Subcutaneous abdominal adipose tissue (tissue), 5 donors: ENCODE measurements around the gene CASP14.

Source experiments
- H3K27ac ChIP-seq: one replicate; pipeline ENCODE4 v1.7.0; 2013; ENCODE audit warnings: low read depth, mild to moderate bottlenecking, inconsistent platforms, low read length, moderate library complexity
- H3K27me3 ChIP-seq, 5 donors: one replicate each; pipeline ENCODE4 v1.7.0; 2013; ENCODE audit warnings: low read length in 5 of 5, inconsistent platforms in 1 of 5; ENCODE audit not compliant: control insufficient read depth in 5 of 5, insufficient read depth in 4 of 5
- H3K36me3 ChIP-seq, 5 donors: one replicate each; pipeline ENCODE4 v1.7.0; 2013; ENCODE audit warnings: low read length in 5 of 5; ENCODE audit not compliant: control insufficient read depth in 5 of 5, insufficient read depth in 5 of 5
- H3K4me1 ChIP-seq, 5 donors: one replicate each; pipeline ENCODE4 v1.7.0; 2013; ENCODE audit warnings: low read length in 5 of 5, mild to moderate bottlenecking in 3 of 5, moderate library complexity in 1 of 5; ENCODE audit not compliant: control insufficient read depth in 5 of 5, insufficient read depth in 5 of 5
- H3K4me3 ChIP-seq, 5 donors: one replicate each; pipeline ENCODE4 v1.7.0; 2013; ENCODE audit warnings: low read length in 5 of 5, low read depth in 1 of 5
- H3K9ac ChIP-seq, 5 donors: one replicate each; pipeline ENCODE4 v1.7.0; 2013; ENCODE audit warnings: low read length in 5 of 5, mild to moderate bottlenecking in 4 of 5, moderate library complexity in 3 of 5
- H3K9me3 ChIP-seq, 5 donors: one replicate each; pipeline ENCODE4 v1.7.0; 2013; ENCODE audit warnings: low read length in 5 of 5; ENCODE audit not compliant: control insufficient read depth in 5 of 5
- donor health status: healthy.
- donor health status: healthy.
- donor health status: healthy.
- donor health status: healthy.
- donor health status: healthy.

Gene CASP14

GRCh38 chr19:15028490-15028889 lies 20.8 kb upstream of the CASP14 start:
- peaks cover 4 to 21% (median 9%) of the 10 kb centered on the region in 5 donors for H3K27me3 ChIP-seq
- no peaks in the 10 kb centered on the region for H3K4me1 ChIP-seq
- H3K9me3 ChIP-seq: peaks cover 0 to 3% (median 0%) of the 10 kb centered on the region in 5 donors
- no peak overlapping the region for H3K4me3 ChIP-seq
- H3K36me3 ChIP-seq: no peaks in the 10 kb centered on the region
- no peak overlapping the region for H3K9ac ChIP-seq
- no peak overlapping the region for H3K27ac ChIP-seq

GRCh38 chr19:15031675-15032074 lies 17.6 kb upstream of the CASP14 start:
- H3K9ac ChIP-seq: no peak overlapping the region
- no peaks in the 10 kb centered on the region for H3K4me1 ChIP-seq
- peaks cover 0 to 3% (median 0%) of the 10 kb centered on the region in 5 donors for H3K9me3 ChIP-seq
- peaks cover 0 to 6% (median 4%) of the 10 kb centered on the region in 5 donors for H3K27me3 ChIP-seq
- H3K4me3 ChIP-seq: no peak overlapping the region
- H3K27ac ChIP-seq: no peak overlapping the region
- H3K36me3 ChIP-seq: no peaks in the 10 kb centered on the region

- H3K36me3 ChIP-seq: no peaks in the 10 kb centered on the region
- no peak overlapping the region for H3K27ac ChIP-seq
- no peak overlapping the region for H3K9ac ChIP-seq
- no peaks in the 10 kb centered on the region for H3K4me1 ChIP-seq
- peaks cover 0 to 3% (median 0%) of the 10 kb centered on the region in 5 donors for H3K9me3 ChIP-seq
- peaks cover 2 to 6% (median 4%) of the 10 kb centered on the region in 5 donors for H3K27me3 ChIP-seq
- no peak overlapping the region for H3K4me3 ChIP-seq
These were observed 13.4 kb upstream of the CASP14 start for GRCh38 chr19:15035795-15036311.

GRCh38 chr19:15037586-15037985 lies 11.7 kb upstream of the CASP14 start:
- Histone ChIP-seq H3K27ac (no peak overlapping the region), H3K27me3 (peaks cover 3 to 14% (median 5%) of the 10 kb centered on the region in 5 donors), H3K9me3 (no peaks in the 10 kb centered on the region), H3K4me1 (no peaks in the 10 kb centered on the region), H3K36me3 (no peaks in the 10 kb centered on the region), H3K9ac (no peak overlapping the region), H3K4me3 (no peak overlapping the region)

- H3K4me1 ChIP-seq: no peaks in the 10 kb centered on the region
- no peak overlapping the region for H3K27ac ChIP-seq
- H3K9ac ChIP-seq: no peak overlapping the region
- peaks cover 3 to 14% (median 5%) of the 10 kb centered on the region in 5 donors for H3K27me3 ChIP-seq
- H3K36me3 ChIP-seq: no peaks in the 10 kb centered on the region
- no peak overlapping the region for H3K4me3 ChIP-seq
- H3K9me3 ChIP-seq: no peaks in the 10 kb centered on the region
These were observed 11.0 kb upstream of the CASP14 start for GRCh38 chr19:15038294-15038693.

- H3K36me3 ChIP-seq: no peaks in the 10 kb centered on the region
- no peaks in the 10 kb centered on the region for H3K4me1 ChIP-seq
- no peaks in the 10 kb centered on the region for H3K9me3 ChIP-seq
- no peak overlapping the region for H3K27ac ChIP-seq
- no peak overlapping the region for H3K9ac ChIP-seq
- H3K27me3 ChIP-seq: peaks cover 0 to 14% (median 8%) of the 10 kb centered on the region in 5 donors
- no peak overlapping the region for H3K4me3 ChIP-seq
These were observed 7.3 kb upstream of the CASP14 start for GRCh38 chr19:15042003-15042402.

- H3K36me3 ChIP-seq: no peaks in the 10 kb centered on the region
- peaks cover 0 to 14% (median 3%) of the 10 kb centered on the region in 5 donors for H3K27me3 ChIP-seq
- no peak overlapping the region for H3K4me3 ChIP-seq
- no peaks in the 10 kb centered on the region for H3K4me1 ChIP-seq
- H3K27ac ChIP-seq: no peak overlapping the region
- no peaks in the 10 kb centered on the region for H3K9me3 ChIP-seq
- no peak overlapping the region for H3K9ac ChIP-seq
These were observed 6.5 kb upstream of the CASP14 start for GRCh38 chr19:15042826-15043225.

GRCh38 chr19:15045506-15045905 lies 3.8 kb upstream of the CASP14 start:
- no peak overlapping the region for H3K4me3 ChIP-seq
- H3K9ac ChIP-seq: no peak overlapping the region
- H3K27me3 ChIP-seq: peaks cover 3 to 17% (median 5%) of the 10 kb centered on the region in 5 donors
- H3K4me1 ChIP-seq: no peaks in the 10 kb centered on the region
- H3K27ac ChIP-seq: no peak overlapping the region
- no peaks in the 10 kb centered on the region for H3K9me3 ChIP-seq
- H3K36me3 ChIP-seq: no peaks in the 10 kb centered on the region

- H3K4me1 ChIP-seq: no peaks in the 10 kb centered on the region
- no peak overlapping the region for H3K27ac ChIP-seq
- H3K9me3 ChIP-seq: peaks cover 0 to 3% (median 0%) of the 10 kb centered on the region in 5 donors
- no peak overlapping the region for H3K4me3 ChIP-seq
- H3K9ac ChIP-seq: no peak overlapping the region
- no peaks in the 10 kb centered on the region for H3K36me3 ChIP-seq
- H3K27me3 ChIP-seq: peaks cover 2 to 8% (median 5%) of the 10 kb centered on the region in 5 donors
These were observed 1.6 kb upstream of the CASP14 start for GRCh38 chr19:15047680-15048079.

GRCh38 chr19:15048128-15048527 lies 1.2 kb upstream of the CASP14 start:
- Histone ChIP-seq H3K27me3 (peaks cover 2 to 8% (median 5%) of the 10 kb centered on the region in 5 donors), H3K27ac (no peak overlapping the region)

More at GRCh38 chr19:15048128-15048527, 1.2 kb upstream of the CASP14 start:
- Histone ChIP-seq H3K9ac (no peak overlapping the region), H3K4me3 (no peak overlapping the region), H3K36me3 (no peaks in the 10 kb centered on the region), H3K9me3 (peaks cover 0 to 4% (median 0%) of the 10 kb centered on the region in 5 donors), H3K4me1 (no peaks in the 10 kb centered on the region)
